Liver (tissue), 3 donors: ENCODE data around the gene NTNG1.

Experiments used
- ATF3 ChIP-seq: IDR thresholded peaks from 2 replicates; pipeline ENCODE4 v1.6.1; 2016; ENCODE audit warnings: antibody characterized with exemption
- EGR1 ChIP-seq, 2 donors: IDR thresholded peaks; 2 replicates each; pipeline ENCODE4 v1.6.1; 2016 to 2018; ENCODE audit warnings: antibody characterized with exemption in 2 of 2, low read depth in 2 of 2
- GABPA ChIP-seq, 2 donors: IDR thresholded peaks in 1 of 2; conservative IDR thresholded peaks in 1 of 2; 2 replicates each; pipeline ENCODE4 v1.6.1; 2016; ENCODE audit warnings: antibody characterized with exemption in 2 of 2, mild to moderate bottlenecking in 1 of 2, moderate library complexity in 1 of 2
- RXRA ChIP-seq, 2 donors: IDR thresholded peaks; 2 replicates each; pipeline ENCODE4 v1.6.1; 2017 to 2018; ENCODE audit warnings: antibody characterized with exemption in 2 of 2, mild to moderate bottlenecking in 1 of 2
- SP1 ChIP-seq: IDR thresholded peaks from 2 replicates; pipeline ENCODE4 v1.6.1; 2018; ENCODE audit warnings: antibody characterized with exemption, mild to moderate bottlenecking
- TAF1 ChIP-seq: conservative IDR thresholded peaks from 2 replicates; pipeline ENCODE4 v1.6.1; 2016; ENCODE audit warnings: antibody characterized with exemption, mild to moderate bottlenecking
- YY1 ChIP-seq: IDR thresholded peaks from 2 replicates; pipeline ENCODE4 v1.6.1; 2016; ENCODE audit warnings: antibody characterized with exemption, mild to moderate bottlenecking
- TF ChIP-seq, protein P1 (sequence below): fragments of 150-350 bp; IDR thresholded peaks from 2 replicates; pipeline ENCODE4 v1.5.1; 2017; ENCODE audit warnings: improper control_type of control experiment, low read depth, low read length; ENCODE audit not compliant: missing input control
- TF ChIP-seq, protein P2 (sequence below): IDR thresholded peaks from 2 replicates; pipeline ENCODE4 v1.6.1; 2016; ENCODE audit warnings: antibody characterized with exemption
- TF ChIP-seq, protein P3 (sequence below): IDR thresholded peaks from 2 replicates; pipeline ENCODE4 v1.6.1; 2016; ENCODE audit warnings: antibody characterized with exemption, mild to moderate bottlenecking
- donor health status: healthy.
- donor health status: healthy.

DNA sequence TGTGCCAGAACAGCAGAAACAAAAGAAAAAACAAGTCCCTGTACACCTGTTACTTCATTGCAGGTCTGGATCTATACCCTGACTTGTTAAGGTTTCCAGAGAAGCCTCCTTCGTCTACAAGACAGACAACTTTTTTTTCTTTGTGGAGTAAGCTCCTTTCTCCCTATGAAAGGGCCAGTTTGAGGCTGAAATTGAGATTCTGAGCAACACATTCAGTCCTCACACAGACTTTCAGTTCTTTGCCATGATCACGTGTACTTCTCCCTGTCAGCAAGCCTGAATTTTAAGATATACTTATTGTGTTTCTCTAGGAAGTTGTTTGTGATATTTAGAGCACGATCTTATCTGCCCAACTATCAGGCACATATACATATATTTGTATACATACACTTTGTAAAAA is 374.0 kb downstream of the NTNG1 start:
- TF ChIP-seq, protein P1, sequence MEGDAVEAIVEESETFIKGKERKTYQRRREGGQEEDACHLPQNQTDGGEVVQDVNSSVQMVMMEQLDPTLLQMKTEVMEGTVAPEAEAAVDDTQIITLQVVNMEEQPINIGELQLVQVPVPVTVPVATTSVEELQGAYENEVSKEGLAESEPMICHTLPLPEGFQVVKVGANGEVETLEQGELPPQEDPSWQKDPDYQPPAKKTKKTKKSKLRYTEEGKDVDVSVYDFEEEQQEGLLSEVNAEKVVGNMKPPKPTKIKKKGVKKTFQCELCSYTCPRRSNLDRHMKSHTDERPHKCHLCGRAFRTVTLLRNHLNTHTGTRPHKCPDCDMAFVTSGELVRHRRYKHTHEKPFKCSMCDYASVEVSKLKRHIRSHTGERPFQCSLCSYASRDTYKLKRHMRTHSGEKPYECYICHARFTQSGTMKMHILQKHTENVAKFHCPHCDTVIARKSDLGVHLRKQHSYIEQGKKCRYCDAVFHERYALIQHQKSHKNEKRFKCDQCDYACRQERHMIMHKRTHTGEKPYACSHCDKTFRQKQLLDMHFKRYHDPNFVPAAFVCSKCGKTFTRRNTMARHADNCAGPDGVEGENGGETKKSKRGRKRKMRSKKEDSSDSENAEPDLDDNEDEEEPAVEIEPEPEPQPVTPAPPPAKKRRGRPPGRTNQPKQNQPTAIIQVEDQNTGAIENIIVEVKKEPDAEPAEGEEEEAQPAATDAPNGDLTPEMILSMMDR: no peak
- no peak for TF ChIP-seq YY1
- TF ChIP-seq, protein P2, sequence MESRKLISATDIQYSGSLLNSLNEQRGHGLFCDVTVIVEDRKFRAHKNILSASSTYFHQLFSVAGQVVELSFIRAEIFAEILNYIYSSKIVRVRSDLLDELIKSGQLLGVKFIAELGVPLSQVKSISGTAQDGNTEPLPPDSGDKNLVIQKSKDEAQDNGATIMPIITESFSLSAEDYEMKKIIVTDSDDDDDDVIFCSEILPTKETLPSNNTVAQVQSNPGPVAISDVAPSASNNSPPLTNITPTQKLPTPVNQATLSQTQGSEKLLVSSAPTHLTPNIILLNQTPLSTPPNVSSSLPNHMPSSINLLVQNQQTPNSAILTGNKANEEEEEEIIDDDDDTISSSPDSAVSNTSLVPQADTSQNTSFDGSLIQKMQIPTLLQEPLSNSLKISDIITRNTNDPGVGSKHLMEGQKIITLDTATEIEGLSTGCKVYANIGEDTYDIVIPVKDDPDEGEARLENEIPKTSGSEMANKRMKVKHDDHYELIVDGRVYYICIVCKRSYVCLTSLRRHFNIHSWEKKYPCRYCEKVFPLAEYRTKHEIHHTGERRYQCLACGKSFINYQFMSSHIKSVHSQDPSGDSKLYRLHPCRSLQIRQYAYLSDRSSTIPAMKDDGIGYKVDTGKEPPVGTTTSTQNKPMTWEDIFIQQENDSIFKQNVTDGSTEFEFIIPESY: no peak
- TF ChIP-seq, protein P3, sequence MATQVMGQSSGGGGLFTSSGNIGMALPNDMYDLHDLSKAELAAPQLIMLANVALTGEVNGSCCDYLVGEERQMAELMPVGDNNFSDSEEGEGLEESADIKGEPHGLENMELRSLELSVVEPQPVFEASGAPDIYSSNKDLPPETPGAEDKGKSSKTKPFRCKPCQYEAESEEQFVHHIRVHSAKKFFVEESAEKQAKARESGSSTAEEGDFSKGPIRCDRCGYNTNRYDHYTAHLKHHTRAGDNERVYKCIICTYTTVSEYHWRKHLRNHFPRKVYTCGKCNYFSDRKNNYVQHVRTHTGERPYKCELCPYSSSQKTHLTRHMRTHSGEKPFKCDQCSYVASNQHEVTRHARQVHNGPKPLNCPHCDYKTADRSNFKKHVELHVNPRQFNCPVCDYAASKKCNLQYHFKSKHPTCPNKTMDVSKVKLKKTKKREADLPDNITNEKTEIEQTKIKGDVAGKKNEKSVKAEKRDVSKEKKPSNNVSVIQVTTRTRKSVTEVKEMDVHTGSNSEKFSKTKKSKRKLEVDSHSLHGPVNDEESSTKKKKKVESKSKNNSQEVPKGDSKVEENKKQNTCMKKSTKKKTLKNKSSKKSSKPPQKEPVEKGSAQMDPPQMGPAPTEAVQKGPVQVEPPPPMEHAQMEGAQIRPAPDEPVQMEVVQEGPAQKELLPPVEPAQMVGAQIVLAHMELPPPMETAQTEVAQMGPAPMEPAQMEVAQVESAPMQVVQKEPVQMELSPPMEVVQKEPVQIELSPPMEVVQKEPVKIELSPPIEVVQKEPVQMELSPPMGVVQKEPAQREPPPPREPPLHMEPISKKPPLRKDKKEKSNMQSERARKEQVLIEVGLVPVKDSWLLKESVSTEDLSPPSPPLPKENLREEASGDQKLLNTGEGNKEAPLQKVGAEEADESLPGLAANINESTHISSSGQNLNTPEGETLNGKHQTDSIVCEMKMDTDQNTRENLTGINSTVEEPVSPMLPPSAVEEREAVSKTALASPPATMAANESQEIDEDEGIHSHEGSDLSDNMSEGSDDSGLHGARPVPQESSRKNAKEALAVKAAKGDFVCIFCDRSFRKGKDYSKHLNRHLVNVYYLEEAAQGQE: no peak
- TF ChIP-seq EGR1 (IDR thresholded peaks at IDR 0.05; ENCODE audit: low read depth in 2 of 2): no peak
- TF ChIP-seq SP1: no peak
- no peak for TF ChIP-seq TAF1
- TF ChIP-seq GABPA (IDR thresholded peaks at IDR 0.05 in 1 of 2, conservative IDR thresholded peaks at IDR 0.05 in 1 of 2): no peak
- no peak for TF ChIP-seq ATF3
- TF ChIP-seq RXRA (IDR thresholded peaks at IDR 0.05): no peak
